ENCODE results near the gene NR2E1.

NR2E1 gene

DNA sequence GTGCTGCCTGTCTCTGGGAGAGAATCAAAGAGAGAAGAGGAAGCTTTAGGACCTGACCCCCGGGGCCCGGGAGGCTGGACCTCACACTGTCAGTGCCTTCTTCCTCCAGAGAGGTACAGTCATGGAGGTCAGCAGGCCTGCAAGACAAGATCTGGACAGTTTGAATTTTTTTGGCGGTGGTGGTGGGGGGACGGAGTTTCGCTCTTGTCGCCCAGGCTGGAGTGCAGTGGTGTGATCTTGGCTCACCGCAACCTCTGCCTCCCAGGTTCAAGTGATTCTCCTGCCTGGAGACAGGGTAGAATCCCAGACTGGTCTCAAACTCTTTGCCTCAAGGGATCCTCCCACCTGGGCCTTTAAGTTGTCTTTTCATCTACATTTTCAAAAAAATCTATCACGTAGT lies 34.4 kb downstream of the NR2E1 start:
- no peak overlapping the region for H3K27ac ChIP-seq
- H3K27me3 ChIP-seq (ENCODE audit: control insufficient read depth, insufficient read depth, low read length), result no peaks in the 10 kb centered on the region
- TF ChIP-seq CTCF (IDR thresholded peaks at IDR 0.05), result no peak
- H3K79me2 ChIP-seq, result no peaks in the 10 kb centered on the region
- H3K9me3 ChIP-seq (ENCODE audit: control insufficient read depth, low read length), result no peaks in the 10 kb centered on the region
- H3K4me1 ChIP-seq, result no peaks in the 10 kb centered on the region
- no peak overlapping the region for H2AFZ ChIP-seq
- H3K4me2 ChIP-seq (ENCODE audit: low read length), result no peak overlapping the region
- H3K36me3 ChIP-seq (ENCODE audit: control insufficient read depth, insufficient read depth, low read length), result no peaks in the 10 kb centered on the region
- H3K9ac ChIP-seq, result no peak overlapping the region
- no peak overlapping the region for H3K4me3 ChIP-seq (ENCODE audit: low read depth, low read length)

DNA sequence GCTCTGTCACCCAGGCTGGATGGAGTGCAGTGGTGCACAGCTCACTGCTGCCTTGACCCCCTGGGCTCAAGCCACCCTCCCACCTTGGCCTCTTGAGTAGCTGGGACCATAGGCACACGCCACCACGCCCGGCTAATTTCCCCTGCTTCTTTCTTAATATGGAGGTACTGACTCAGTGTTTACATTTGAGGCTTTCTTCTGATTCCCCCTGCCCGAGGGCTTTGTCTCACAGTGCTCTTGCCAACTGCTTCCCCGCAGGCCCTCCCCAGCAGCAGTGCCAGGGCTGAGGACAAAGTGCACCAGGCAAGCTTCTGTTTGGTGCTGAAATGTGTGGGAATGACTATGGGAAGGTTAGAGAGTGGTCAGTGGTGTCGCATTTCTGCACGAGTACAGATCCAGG lies 34.8 kb downstream of the NR2E1 start:
- Histone ChIP-seq H3K9ac (no peak overlapping the region), H3K27me3 (ENCODE audit: control insufficient read depth, insufficient read depth, low read length) (no peaks in the 10 kb centered on the region), H3K79me2 (no peaks in the 10 kb centered on the region), H3K4me2 (ENCODE audit: low read length) (no peak overlapping the region), H3K27ac (no peak overlapping the region), H3K9me3 (ENCODE audit: control insufficient read depth, low read length) (no peaks in the 10 kb centered on the region), H3K36me3 (ENCODE audit: control insufficient read depth, insufficient read depth, low read length) (no peaks in the 10 kb centered on the region), H2AFZ (no peak overlapping the region), H3K4me3 (ENCODE audit: low read depth, low read length) (no peak overlapping the region), H3K4me1 (no peaks in the 10 kb centered on the region)
- no peak for TF ChIP-seq CTCF (IDR thresholded peaks at IDR 0.05)

DNA sequence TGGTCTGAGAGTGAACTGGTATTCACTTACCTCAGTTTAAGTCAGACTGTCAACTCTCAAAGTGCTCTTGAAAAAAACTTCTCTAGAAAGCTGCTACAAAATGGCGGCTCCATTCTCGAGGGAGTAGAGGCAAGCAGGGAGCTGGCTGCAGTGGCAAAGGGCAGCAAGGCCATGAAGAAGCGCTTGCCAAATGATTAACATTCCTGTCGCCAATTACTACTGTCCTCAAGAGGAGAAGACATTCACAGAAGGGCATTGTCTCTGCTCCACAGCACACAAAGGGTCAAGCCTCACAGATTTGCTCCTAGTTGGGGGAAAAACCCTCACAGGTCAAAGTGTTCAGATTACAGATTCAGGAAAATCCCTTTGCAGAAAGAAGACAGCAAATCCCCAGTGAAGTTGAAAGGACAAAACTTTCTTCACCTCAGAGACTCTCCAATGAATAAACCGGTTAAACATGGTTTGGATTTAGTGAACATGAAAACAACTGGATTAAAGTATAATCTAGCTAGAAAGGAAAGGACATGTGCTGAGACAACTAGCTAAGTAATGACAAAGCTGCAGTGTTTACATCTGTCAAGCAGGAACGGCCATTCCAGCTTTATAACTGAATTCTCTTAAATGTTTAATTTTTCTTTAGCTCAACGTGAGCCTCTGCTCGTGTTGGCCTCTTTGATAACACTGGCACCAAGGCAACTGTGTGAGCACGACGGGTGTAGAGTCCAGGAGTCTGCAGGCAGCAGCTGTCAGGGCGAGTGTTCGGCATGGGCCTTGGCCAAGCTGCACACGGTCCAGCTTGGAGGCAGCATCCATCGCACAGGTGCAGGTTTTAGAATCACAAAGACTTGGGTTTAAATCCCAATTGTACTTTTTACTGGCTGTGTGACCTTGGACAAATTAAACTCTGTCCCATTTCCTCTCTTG lies 37.6 kb downstream of the NR2E1 start:
- Histone ChIP-seq H3K9me3 (ENCODE audit: control insufficient read depth, low read length) (no peaks in the 10 kb centered on the region), H3K9ac (no peak overlapping the region), H3K4me1 (no peaks in the 10 kb centered on the region), H3K4me3 (ENCODE audit: low read depth, low read length) (no peak overlapping the region), H3K27me3 (ENCODE audit: control insufficient read depth, insufficient read depth, low read length) (no peaks in the 10 kb centered on the region), H2AFZ (no peak overlapping the region), H3K4me2 (ENCODE audit: low read length) (no peak overlapping the region), H3K79me2 (no peaks in the 10 kb centered on the region), H3K36me3 (ENCODE audit: control insufficient read depth, insufficient read depth, low read length) (no peaks in the 10 kb centered on the region), H3K27ac (no peak overlapping the region)
- no peak for TF ChIP-seq CTCF (IDR thresholded peaks at IDR 0.05)

DNA sequence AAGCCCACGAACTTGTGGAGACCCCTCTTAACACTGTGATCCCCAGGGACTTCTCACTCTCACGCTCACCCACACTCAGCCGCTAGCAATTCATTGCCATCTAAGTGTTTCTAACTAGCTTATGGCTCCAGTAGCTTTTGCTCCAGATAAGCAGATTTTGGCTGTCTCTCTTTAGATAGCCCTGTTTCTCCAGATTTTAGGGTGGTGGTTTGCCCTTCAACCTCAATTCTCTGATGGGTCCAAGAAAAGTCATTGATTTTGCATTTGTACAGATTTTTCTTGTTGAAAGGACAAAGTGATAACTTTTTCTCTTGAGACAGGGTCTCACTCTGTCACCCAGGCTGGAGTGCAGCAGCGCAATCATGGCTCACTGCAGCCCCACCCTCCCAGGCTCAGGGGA lies 41.2 kb downstream of the NR2E1 start:
- H3K79me2 ChIP-seq, result no peaks in the 10 kb centered on the region
- H3K27ac ChIP-seq, result no peak overlapping the region
- no peaks in the 10 kb centered on the region for H3K4me1 ChIP-seq
- H2AFZ ChIP-seq, result no peak overlapping the region
- H3K4me2 ChIP-seq (ENCODE audit: low read length), result no peak overlapping the region
- TF ChIP-seq CTCF (IDR thresholded peaks at IDR 0.05), result no peak
- no peaks in the 10 kb centered on the region for H3K27me3 ChIP-seq (ENCODE audit: control insufficient read depth, insufficient read depth, low read length)
- no peaks in the 10 kb centered on the region for H3K36me3 ChIP-seq (ENCODE audit: control insufficient read depth, insufficient read depth, low read length)
- H3K9ac ChIP-seq, result no peak overlapping the region
- no peaks in the 10 kb centered on the region for H3K9me3 ChIP-seq (ENCODE audit: control insufficient read depth, low read length)
- H3K4me3 ChIP-seq (ENCODE audit: low read depth, low read length), result no peak overlapping the region

- Histone ChIP-seq H3K27me3 (ENCODE audit: control insufficient read depth, insufficient read depth, low read length) (no peaks in the 10 kb centered on the region), H3K79me2 (no peaks in the 10 kb centered on the region), H3K27ac (no peak overlapping the region), H3K4me3 (ENCODE audit: low read depth, low read length) (no peak overlapping the region), H2AFZ (no peak overlapping the region), H3K4me2 (ENCODE audit: low read length) (no peak overlapping the region), H3K4me1 (no peaks in the 10 kb centered on the region), H3K36me3 (ENCODE audit: control insufficient read depth, insufficient read depth, low read length) (no peaks in the 10 kb centered on the region), H3K9me3 (ENCODE audit: control insufficient read depth, low read length) (no peaks in the 10 kb centered on the region), H3K9ac (no peak overlapping the region)
- TF ChIP-seq CTCF (IDR thresholded peaks at IDR 0.05), result no peak
Observed at GRCh38 chr6:108209738-108210137, 43.9 kb downstream of the NR2E1 start.

Measured in parathyroid adenoma (tissue), 2 donors.